ENCODE results near the gene UBN1.
"Not testable (repeated sequence)": the region's sequence is repeated elsewhere in the genome, so short reads cannot be mapped to it uniquely, and the experiment has no call there.

UBN1 gene

DNA sequence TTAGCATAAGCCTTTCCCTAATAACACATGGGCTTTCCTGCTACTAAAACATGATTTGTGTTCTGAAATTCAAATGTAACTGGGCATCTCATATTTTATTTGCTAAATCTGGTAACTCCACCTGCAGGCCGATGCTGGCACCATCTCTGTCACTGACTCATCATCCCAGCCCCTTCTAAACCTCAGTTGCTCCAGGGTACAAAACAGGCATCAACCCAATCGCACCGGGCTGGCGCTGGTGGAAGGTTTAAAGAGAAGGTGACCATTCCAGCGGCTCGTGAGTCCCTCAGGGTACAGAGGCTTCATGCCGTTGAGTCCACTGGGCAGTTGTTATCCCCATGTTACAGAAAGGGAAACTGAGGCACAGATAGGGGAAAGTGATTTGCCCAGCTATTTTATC is 62.5 kb downstream of the UBN1 start:
- no peak for DNase-seq

DNA sequence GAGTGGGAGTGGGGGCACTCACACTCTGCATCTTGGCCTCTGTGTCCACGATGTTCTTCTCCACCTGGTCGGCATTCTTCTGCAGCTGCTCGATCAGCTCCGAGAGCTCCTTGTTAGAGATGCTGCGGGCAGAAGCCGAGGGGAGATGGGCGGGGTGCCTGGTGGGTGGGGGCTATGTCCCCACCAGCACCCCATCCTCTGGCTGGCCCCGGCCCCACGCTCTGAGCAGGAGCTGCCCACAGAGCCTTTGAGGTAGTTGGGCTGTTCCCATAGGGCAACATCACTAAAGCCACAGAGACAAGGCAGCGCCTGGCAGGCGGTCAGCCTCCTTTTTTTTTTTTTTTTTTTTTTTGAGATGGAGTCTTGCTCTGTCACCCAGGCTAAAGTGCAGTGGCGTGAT is 63.5 kb downstream of the UBN1 start:
- DNase-seq, result no peak

DNA sequence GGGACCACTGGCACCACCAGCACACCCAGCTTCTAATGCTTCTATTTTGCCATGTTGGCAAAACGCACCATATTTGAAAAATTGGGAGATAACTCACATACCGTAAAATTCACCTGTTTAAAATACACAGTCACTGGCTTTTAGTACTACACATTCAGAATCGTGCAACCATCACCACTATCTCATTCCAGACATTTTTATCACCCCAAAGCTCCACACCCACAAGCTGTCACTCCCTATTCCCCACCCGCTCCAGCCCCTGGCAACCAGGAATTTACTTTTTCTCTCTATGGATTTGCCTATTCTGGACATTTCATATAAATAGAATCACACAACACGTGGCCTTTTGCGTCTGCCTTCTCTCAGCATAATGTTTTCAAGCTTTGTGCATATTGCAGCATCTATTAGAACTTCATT is 64.7 kb downstream of the UBN1 start:
- no peak for DNase-seq

DNA sequence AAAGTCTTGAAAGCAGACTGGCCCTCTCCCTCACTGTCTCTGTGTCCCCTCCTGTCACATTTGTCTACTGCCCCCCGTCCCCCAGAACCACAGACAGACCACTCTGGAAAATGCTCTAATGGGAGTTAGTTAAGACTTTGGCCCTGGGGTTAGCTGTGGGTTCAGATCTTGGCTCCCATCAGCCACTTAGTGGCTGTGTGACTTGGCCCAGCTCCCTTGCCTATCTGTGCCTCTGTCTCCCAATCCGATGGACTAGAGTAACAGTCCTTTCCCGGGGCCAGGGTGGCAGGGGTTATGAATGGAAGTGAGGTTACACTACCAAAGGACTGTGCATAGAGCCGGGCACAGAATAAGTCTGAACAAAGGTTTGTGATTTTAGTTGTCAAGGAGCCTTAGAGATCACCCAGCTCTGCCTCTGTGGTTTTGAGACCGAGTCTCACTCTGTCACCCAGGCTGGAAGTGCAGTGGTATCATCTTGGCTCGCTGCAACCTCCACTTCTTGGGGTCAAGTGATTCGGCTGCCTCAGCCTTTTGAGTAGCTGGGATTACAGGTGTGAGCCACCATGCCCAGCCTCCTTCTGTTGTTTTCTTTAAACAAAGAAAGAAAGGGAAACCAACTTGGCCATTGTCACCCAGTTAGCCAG is 66.0 kb downstream of the UBN1 start:
- no peak for DNase-seq

DNA sequence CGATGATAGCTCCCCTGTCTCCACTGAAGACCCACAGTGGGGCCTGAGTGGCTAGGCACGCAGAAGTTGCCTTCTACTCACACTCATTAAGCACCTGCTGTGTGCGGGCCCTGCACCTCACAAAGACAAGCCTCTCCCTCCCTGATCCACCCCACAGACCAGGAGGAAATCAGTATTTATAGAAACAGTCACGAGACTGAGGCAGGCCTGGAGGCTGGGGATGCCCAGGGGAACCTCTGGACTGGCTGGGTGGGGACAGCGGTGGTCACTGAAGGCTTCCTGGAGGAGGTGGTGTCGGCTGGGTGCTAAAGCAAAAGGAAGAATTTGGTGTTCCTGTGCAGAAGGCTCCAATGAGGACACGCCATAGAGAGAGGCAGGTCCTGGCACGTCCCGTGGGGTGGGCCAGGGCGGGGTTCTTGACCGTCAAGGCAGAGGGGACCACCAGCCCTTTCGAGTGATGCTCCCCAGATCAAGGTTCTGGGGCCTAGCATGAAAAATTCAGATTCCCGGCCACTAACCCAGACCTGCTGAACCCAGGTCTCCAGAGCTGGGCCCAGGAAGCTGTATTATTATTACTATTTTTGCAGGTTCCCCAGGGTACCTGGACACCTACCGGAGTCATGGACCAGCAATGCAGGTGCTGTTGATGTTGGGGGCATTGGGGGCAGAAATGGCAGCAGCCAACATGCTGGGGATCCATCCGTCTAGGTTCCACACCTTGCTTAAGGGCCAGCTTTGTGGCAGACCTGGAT is 66.7 kb downstream of the UBN1 start:
- DNase-seq, result no peak

DNA sequence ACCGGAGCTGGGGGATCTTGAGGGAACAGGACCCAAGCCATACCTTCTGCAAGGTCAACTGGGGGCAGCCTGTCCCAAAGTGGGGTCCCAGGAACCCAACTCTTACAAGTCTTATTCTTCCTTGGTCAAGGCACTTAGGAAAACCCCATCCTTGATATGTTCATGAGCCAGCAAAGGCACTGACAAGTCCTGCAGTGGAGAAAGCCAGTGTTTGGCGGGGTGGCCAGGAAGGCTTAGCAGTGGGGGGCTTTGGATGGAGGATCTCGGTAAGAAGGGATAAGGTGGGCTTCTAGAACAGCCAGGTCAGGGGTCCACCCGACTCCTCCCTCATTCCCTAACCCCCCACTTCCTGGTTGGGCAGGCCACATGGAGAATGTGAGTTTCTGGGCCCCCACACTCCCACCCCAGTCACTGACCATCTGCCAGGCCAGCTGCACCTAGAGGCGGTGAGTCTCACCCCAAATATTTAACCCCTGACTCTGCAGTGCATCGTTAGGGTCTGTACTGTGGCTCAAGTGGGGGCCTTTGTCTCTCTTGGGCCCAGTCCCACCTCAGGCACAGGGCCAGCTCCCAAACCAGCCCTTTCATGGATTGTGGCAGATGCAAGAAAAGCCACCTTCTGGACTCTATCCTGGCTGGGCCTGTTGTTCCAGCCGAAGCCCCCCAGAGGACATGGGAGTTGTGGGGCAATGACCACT is 67.4 kb downstream of the UBN1 start:
- no peak for DNase-seq

DNA sequence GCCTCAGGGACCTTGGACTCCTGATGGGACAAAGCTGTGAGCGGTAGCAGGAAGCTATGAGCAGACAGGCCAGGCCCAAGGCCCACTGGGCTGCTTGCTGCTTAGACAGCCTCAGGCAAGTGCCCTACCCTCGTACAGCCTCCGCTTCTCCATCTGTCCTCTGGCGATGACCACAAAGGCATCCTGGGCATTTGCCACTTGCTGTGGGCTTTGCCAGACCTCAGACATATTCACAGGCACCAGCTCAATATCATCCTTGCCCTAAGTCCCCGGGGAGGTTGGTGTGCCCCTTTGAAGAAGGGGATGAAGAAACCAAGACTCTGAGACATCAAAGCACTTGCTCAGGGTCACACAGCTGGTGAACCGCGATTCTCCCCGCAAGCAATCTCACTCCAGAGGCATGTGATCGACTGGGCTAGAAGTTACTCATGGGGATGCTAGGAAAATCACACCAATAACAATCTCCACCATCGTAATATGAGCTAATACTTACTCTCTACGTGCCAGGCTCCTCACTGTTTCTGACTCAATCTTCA is 68.0 kb downstream of the UBN1 start:
- DNase-seq, result no peak

DNA sequence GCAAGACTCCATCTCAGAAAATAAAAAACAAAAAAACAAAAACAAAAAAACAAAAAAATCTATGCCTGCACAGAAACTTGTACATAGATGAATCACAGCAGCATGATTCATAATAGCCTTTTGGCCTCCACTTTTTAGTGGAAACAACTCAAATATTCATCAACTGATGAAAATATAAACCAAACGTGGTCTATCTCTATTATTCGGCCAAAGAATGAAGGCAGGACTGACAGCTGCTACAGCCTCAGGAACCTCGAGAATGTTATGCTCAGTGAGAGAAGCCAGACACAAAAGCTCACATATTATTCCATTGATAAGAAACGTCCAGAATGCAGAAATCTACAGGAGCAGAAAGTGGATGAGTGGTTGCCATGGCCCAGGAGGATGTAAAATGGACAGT is 69.8 kb downstream of the UBN1 start:
- no peak for DNase-seq

DNA sequence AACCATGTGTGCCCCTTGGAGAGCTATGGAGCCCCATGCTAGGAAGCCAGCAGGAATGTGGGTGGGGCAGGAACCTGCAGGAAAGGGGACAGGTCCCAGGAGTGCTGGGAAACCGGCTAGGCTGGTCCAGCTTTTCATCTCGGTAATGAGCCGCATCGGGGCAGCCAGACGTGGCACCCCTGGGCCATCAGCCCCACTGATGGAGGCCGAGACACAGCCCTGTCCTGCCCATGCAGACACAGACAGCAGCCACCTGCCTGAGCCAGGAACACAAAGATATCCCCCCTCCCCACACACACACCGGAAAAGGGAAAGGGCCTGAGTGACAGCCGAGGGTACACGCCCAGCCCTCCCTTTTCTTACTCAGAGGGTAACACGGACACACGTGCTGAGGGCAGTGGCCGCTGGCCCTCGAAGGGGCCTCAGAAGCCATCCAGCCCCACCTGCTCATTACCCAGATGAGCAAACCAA is 71.5 kb downstream of the UBN1 start:
- DNase-seq, result no peak

DNA sequence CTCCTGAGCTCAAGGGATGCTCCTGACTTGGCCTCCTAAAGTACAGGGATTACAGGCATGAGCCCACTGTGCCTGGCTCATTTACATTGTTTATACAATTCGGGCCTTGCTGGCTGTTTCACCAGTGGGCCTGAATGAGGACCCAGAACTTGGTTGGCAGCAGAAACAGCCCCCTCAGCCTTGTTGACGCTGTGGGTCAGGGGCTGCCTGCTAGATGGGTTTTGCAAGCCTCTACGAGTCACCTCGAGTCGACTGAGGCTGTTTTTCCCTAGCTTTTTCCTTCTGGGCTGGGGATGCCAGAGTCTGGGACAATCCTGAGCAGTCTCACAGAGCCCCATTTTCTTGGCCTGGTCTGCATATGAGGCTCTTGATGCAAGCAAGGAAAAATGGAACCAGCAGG is 73.5 kb downstream of the UBN1 start:
- DNase-seq, result no peak

DNA sequence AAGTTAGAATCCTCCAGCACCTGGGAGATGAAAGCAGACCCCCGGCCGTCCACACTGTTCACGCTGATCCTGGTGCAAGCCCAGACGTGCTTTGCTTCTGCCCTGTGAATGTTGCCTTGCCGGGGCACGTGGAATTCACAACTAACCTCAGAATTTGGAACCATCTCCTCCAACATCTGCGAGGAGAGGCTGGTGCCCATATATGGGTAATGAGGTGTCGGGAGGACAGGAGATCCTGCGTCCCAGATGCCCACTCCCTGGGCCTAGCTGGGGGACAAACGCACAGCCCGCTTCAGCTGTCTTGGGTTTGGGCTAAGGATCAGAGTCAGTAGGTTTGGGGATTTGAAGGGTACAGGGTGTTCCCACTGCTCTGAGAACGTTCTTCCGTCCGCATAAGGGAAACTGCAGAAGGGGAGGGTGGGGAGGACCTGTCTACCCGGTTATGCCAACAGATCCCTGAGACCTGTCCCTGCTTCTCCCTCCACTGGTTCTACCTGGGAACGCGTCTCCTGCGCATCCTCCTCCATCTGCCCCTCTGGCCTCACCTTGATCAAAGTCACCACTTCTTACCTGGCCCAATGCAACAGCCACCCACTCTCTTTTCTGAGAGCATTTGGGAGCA is 75.6 kb downstream of the UBN1 start:
- DNase-seq, result no peak

DNA sequence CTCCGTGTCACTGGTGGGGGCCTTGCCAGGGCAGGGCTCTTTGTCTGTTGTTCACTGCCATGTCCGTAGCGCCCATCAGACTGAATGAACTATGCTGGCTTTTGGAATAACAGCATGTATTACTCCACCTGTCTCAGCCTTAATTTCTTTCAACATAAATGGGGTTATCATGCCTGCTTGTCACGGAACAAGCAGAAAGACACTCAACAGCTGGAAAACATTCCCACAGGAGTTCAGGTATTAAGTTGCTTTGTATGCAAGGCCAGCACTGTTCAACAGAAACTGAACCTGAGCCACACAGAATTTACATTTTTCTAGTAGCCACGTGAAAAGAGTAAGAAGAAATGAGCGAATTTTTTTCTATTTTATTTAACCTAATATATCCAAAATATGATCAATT is 76.6 kb downstream of the UBN1 start:
- no peak for DNase-seq

DNA sequence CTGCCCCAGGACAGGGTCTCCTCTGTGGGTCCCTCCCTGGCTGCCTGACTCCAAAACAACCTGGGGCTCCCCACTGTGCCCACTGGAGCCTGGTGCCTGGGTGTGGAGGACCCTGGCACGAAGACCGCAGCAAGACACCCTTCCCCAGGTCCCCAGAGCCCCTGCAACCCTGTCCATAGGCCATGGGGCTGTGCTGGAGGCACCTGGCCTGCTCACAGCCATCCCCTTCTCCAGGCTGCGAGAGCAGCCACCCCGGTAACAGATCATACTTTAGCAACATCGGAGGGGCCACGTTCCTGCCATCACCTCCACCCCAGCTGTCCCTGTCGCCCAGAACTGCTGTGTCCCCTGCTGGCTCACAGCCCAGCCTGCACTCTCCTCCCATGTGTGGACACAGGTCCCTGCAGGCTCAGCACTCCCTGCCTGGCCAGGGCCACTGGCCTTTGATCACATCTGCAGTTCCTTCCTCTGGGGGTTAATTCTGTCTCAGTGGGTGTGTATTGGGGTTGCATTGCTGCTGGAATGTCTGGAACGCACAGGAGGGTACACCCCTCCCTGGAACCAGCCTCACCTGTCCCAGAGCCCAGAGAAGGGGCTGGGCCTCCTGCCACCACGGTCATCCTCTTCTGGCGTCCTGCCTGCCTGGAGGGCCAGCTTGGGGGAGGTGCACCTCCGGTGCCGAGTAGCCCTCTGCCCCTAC is 77.5 kb downstream of the UBN1 start:
- DNase-seq, result no peak

DNA sequence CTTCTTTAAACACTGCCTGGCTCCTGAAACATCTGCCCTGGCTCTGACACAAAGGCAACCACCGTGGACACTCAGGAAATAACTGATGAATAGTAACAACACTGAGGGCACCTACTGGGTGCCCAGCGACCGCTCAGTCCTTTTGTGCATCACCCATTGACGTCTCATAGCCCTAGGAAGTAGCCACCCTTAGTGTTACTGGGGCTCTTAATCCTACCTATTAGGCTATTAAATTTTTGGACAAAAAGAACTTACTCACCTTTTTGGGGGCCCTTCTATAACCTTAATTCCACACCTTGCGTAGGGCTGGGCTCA is 78.0 kb downstream of the UBN1 start:
- no peak for DNase-seq

DNA sequence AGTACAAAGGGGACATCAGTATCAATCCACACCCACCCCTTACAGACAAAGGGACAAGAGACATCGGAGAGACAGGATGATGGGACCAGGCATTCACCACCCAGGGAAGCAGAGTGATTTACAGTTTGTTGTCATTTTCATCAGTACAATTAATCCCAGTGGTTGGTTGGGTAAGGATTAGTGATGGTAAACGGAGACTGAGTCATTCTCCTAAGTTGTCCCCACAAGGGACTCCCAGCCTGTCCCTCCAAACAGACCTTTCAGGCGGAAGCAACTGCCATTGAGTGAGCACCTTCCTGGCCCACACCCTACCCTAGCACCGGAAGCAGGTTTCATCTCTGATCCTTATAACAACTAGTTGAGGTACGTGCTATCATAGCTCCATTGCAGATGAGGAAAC is 78.5 kb downstream of the UBN1 start:
- DNase-seq, result no peak

DNA sequence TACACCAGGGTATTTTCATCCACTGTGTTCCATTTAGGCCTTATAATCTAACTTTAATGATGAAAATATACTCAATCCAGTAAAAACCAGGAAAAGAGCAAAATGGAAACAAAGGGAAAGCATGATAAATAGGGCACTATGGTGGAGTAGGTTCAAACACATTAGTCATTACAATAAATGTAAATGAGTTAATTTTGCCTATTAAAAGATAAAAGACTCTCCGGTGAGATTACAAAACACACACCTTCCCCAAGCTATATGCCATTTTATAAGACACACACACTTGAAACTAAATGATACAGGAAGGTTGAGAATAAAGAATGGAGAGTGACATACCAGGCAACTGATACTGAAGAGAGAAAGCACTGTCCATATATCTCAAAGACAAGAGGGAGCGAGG is 79.6 kb downstream of the UBN1 start:
- DNase-seq, result no peak

DNA sequence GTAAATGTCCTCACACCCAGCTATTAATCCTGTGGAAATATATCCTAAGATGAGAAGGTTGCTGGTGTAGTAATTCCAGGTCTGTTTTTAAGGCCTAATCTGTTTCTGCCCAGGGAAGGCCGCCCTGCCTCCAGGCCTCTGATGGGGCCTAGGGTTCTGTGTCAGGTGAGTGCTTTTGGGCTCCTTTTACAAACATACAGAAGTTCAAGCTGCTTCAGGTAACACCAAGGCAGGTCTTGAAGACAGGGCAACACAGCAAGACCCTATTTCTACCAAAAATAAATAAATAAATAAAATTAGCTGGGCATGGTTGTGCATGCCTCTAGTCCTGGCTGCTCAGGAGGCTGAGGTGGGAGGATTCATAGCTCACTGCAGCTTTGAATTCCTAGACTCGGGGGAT is 80.4 kb downstream of the UBN1 start:
- DNase-seq, result no peak

DNA sequence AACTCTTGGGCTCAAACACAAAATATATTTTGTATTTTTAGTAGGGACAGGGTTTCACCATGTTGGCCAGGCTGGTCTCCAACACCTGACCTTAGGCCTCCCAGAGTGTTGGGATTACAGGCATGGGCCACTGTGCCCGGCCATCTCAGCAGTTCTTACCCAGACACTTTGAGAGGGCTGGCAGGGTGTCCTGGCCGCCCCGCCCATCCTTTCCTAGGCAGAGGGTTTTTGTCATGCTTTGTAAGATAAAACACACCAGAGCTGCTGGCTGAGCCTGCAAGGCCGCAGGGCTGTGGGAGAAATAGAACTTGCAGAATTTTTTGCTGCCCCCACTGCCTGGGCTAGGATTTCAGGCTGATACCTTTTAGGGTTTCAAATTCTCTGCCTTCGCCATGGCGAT is 80.9 kb downstream of the UBN1 start:
- DNase-seq, result no peak

DNA sequence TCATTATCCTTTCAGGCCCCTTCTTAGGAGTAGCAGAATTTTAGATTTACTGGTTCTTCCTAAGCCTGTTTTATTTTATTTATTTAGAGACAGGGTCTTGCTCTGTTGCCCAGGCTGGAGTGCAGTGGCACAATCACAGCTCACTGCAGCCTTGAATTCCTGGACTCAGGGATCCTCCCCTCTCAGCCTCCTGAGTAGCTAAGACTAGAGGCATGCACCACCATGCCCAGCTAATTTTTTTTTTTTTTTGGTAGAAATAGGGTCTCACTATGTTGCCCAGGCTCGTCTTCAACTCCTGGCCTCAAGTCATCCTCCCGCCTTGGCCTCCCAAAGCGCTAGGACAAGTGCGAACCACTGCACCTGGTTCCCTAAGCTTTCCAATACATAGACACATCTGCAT is 82.3 kb downstream of the UBN1 start:
- not testable (repeated sequence) for DNase-seq

DNA sequence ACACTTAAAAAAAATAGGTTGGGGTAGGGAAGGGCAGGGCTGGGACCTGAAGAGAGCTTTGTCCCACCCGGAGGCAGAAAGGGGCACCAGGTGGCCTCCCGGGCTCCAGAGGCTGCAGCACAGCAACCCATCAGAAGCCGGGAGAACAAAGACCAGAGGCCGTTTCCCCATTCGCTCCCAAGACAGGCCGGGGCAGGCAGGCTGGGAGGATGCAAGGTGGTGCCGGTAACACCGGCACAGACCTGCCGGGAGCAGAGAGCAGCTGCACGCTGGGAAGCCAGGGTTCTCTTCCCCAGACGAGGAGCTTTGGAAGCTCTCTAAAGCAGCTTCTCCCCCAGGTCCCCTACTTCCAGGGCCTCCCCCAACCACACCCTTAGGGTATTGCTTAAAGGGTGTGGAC is 84.1 kb downstream of the UBN1 start:
- no peak for DNase-seq
